GM23248 (cell line): ENCODE measurements around the gene SLC35C1. TPM values are rescaled to one million over a fixed set of nuclear protein-coding genes. Genes with fewer than 3 reads are reported as not detected.

Experiments used
- DNase-seq: peaks from one replicate; pipeline ENCODE4 v3.0.0-alpha.2; 2015
- H2AFZ ChIP-seq: fragments of 200-600 bp; sonication (generic); 2 replicates; pipeline ENCODE4 v1.6.1; 2016; ENCODE audit warnings: antibody characterized with exemption
- H3F3A ChIP-seq: fragments of 200-600 bp; sonication (generic); 2 replicates; pipeline ENCODE4 v1.6.1; 2016; ENCODE audit warnings: mild to moderate bottlenecking, antibody characterized with exemption, mixed run types; ENCODE audit not compliant: insufficient read depth
- H3K27ac ChIP-seq: fragments of 200-600 bp; sonication (generic); 2 replicates; pipeline ENCODE4 v1.5.1; 2016; ENCODE audit warnings: mild to moderate bottlenecking
- H3K27me3 ChIP-seq: fragments of 200-600 bp; sonication (generic); replicated peaks from 2 replicates; pipeline ENCODE4 v1.6.1; 2016; ENCODE audit warnings: mild to moderate bottlenecking; ENCODE audit not compliant: insufficient read depth
- H3K36me3 ChIP-seq: fragments of 200-600 bp; sonication (generic); 2 replicates; pipeline ENCODE4 v1.6.1; 2016; ENCODE audit warnings: low read depth, mild to moderate bottlenecking
- H3K4me1 ChIP-seq: fragments of 200-600 bp; sonication (generic); 2 replicates; pipeline ENCODE4 v1.6.1; 2016; ENCODE audit warnings: mild to moderate bottlenecking; ENCODE audit not compliant: insufficient read depth
- H3K4me2 ChIP-seq: fragments of 200-600 bp; sonication (generic); one replicate; pipeline ENCODE4 v1.6.1; 2016; ENCODE audit warnings: mild to moderate bottlenecking; ENCODE audit not compliant: unreplicated experiment
- H3K4me3 ChIP-seq: fragments of 200-600 bp; sonication (generic); 2 replicates; pipeline ENCODE4 v1.5.1; 2016; ENCODE audit warnings: mild to moderate bottlenecking
- H3K79me2 ChIP-seq: fragments of 200-600 bp; sonication (generic); 2 replicates; pipeline ENCODE4 v1.6.1; 2016; ENCODE audit warnings: mild to moderate bottlenecking; ENCODE audit not compliant: insufficient read depth
- H3K9ac ChIP-seq: fragments of 200-600 bp; sonication (generic); 2 replicates; pipeline ENCODE4 v1.6.1; 2016; ENCODE audit warnings: mild to moderate bottlenecking
- H3K9me2 ChIP-seq: fragments of 200-600 bp; sonication (generic); 2 replicates; pipeline ENCODE4 v1.6.1; 2016; ENCODE audit warnings: mixed run types, mild to moderate bottlenecking, moderate library complexity; ENCODE audit not compliant: insufficient read depth
- H3K9me3 ChIP-seq: fragments of 200-600 bp; sonication (generic); one replicate; pipeline ENCODE4 v1.6.1; 2017; ENCODE audit warnings: low read depth
- H4K20me1 ChIP-seq: fragments of 200-600 bp; sonication (generic); 2 replicates; pipeline ENCODE4 v1.6.0; 2016; ENCODE audit not compliant: insufficient read depth
- EZH2 ChIP-seq: fragments of 200-600 bp; sonication (generic); IDR thresholded peaks from 2 replicates; pipeline ENCODE4 v1.6.1; 2018; ENCODE audit warnings: antibody characterized with exemption, mild to moderate bottlenecking; ENCODE audit not compliant: insufficient read depth, poor library complexity, severe bottlenecking
- EZH2phosphoT487 ChIP-seq: fragments of 200-600 bp; sonication (generic); IDR thresholded peaks from 2 replicates; pipeline ENCODE4 v1.6.1; 2018; ENCODE audit warnings: antibody characterized with exemption, moderate library complexity, mild to moderate bottlenecking, low read depth; ENCODE audit not compliant: insufficient read depth
- WGBS, 2 experiments: methylation state at CpG; one replicate each; pipeline ENCODE4 v1.1.6; 2015 to 2017; ENCODE audit warnings: low lambda C conversion rate in 2 of 2, low coverage in 1 of 2; ENCODE audit errors: missing lambda C conversion rate in 2 of 2; 5-methylcytosine and 5-hydroxymethylcytosine counted together
- in situ Hi-C: fragments of 300-500 bp; cut with MboI; formaldehyde crosslinking; loops from 2 replicates; pipeline ENCODE4 v1.15.0; 2020
- polyA plus RNA-seq: library from polyadenylated mRNA; unstranded; fragments of >200 nt; fragmentation: Nextera tagmentation; extraction: Ambion mirVana; gene quantifications from 2 replicates; pipeline ENCODE4 v1.2.1, GENCODE V29; 2016
- total RNA-seq: library from RNA; depleted of rRNA; stranded (reverse); fragments of >200 nt; shearing (Covaris generic); gene quantifications from 2 replicates; pipeline ENCODE4 v1.2.3, GENCODE V29; 2014; rRNA removed

Gene SLC35C1
- total and polyA plus RNA-seq, 2 experiments from 2014 or later, result 12.5 to 17.8 TPM

DNA sequence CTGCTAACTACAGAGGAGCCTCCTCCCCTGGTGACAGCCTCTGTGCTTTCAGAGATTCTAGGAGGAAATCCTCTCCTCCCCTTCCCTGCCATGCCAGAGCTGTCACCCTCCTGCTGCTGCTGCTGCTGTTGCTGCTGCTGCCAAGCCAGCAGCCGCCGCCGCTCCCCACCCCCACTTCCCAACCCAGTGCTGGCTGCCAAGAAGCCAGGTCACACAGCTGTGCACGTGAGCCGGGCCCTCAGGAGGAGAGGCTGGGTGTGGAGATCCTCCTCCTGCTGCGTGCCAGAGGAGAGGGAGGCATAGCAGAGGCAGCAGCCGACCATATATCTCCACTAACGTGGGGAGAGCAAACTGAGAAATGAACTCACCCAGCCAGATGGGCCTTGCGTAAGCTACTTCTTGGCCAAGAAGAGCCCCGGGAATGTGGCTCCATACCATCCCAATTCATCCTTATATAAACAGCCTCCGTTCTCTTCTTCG, 54.8 kb downstream of the SLC35C1 start:
- Histone ChIP-seq H3K36me3 (peaks cover 16% of the 10 kb centered on the region; the same call in 1 of the 2 replicates), H3K9me3 (no peaks in the 10 kb centered on the region), H3F3A (peaks cover 35% of the 10 kb centered on the region), H3K9me2 (no peaks in the 10 kb centered on the region), H3K4me1 (peaks cover 52% of the 10 kb centered on the region), H3K4me2 (peak overlapping the region; percentile 78), H2AFZ (no peak overlapping the region), H4K20me1 (no peaks in the 10 kb centered on the region), H3K4me3 (peak overlapping the region; percentile 34; the same call in 1 of the 2 replicates), H3K27ac (peak overlapping the region; percentile 98), H3K27me3 (no peaks in the 10 kb centered on the region), H3K9ac (peak overlapping the region; percentile 81), H3K79me2 (peaks cover 15% of the 10 kb centered on the region)
- whole genome bisulfite sequencing, 2 experiments, result 1 to 4% methylated on average over 12 of the region's 12 CpGs
- DNase-seq, result peak; percentile 99
- no peak for TF ChIP-seq EZH2phosphoT487
- no peak for TF ChIP-seq EZH2
- in situ Hi-C loops, result no loop called here

DNA sequence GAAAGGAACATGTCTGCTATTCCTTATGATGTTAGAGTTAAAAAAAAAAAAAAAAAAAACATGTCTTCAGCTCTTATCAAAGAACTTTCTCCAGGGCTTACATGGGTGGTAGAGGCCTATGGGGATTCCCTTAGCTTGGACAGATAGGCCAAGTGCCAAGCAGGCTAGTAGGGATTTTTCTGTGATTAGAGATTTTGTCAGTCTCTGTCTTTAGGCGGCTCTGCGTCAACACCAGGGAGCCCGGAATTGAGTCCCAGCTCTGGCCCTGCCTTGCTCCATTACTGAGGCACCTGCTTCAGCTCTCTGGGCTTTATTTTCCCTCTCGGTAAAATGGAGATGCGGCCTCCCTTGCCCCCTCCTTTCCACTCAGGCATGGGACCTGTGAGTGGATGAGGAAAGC, 55.4 kb downstream of the SLC35C1 start:
- in situ Hi-C loops, result no loop called here
- Histone ChIP-seq H3K9me2 (no peaks in the 10 kb centered on the region), H3K4me3 (0 out of 2 replicates have a peak overlapping the region, but pooled peaks have one; percentile 34), H3K9ac (peak overlapping the region; percentile 81), H3F3A (peaks cover 35% of the 10 kb centered on the region), H3K36me3 (peaks cover 16% of the 10 kb centered on the region; the same call in 1 of the 2 replicates), H3K79me2 (peaks cover 8% of the 10 kb centered on the region), H3K4me1 (peaks cover 49% of the 10 kb centered on the region), H4K20me1 (no peaks in the 10 kb centered on the region), H2AFZ (no peak overlapping the region), H3K27ac (peak overlapping the region; percentile 98), H3K27me3 (no peaks in the 10 kb centered on the region), H3K9me3 (no peaks in the 10 kb centered on the region), H3K4me2 (peak overlapping the region; percentile 78)
- 77 to 80% methylated on average over 5 of the region's 5 CpGs for WGBS, 2 experiments
- TF ChIP-seq EZH2phosphoT487 (no peak), EZH2 (no peak)
- DNase-seq, result no peak

DNA sequence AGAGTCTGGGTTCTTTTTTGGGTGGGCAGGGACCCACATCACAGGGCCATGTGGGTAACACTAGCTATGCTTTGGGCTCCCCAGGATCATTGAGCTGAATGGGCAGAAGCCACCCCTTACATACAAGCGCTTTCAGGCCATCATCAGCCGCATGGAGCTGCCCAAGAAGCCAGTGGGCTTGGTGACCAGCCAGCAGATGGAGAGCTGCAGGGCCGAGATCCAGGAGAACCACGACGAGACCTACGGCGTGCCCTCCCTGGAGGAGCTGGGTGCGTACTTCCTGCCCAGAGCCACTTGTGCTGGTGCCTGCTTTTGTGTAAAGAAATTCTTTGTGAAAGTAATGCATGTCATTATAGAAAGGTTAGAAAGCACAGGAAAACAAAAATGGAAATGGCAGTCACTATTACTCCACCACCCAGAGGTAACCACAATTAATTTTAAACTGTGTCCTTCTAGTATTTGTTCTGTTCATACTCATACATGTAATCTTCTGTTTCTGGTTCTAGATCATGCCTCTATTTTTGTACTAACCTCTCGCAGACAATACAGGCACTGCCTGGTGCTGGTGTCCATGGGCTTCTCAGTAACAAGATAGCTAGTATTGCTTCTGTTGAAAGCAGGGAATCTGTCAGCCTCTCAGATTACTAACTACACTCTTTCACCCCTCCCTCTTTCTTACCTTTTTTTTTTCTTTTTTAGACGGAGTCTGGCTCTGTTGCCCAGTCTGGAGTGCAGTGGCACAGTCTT, 56.0 kb downstream of the SLC35C1 start:
- H3K9me3 ChIP-seq, result no peaks in the 10 kb centered on the region
- H3F3A ChIP-seq, result peaks cover 31% of the 10 kb centered on the region
- H3K9ac ChIP-seq, result no peak overlapping the region; the same call in 1 of the 2 replicates
- H3K79me2 ChIP-seq, result 0 out of 2 replicates have a peak, but pooled peaks cover 4% of the 10 kb centered on the region
- 92 to 93% methylated on average over 10 of the region's 10 CpGs for WGBS, 2 experiments
- H3K4me1 ChIP-seq, result peaks cover 43% of the 10 kb centered on the region
- H3K4me2 ChIP-seq, result peak overlapping the region; percentile 78
- no peaks in the 10 kb centered on the region for H3K27me3 ChIP-seq
- H3K9me2 ChIP-seq, result no peaks in the 10 kb centered on the region
- no peak for DNase-seq
- peak overlapping the region; percentile 98 for H3K27ac ChIP-seq
- TF ChIP-seq EZH2, result no peak
- no peak for TF ChIP-seq EZH2phosphoT487
- in situ Hi-C loops, result no loop called here
- H3K36me3 ChIP-seq, result peaks cover 16% of the 10 kb centered on the region; the same call in 1 of the 2 replicates
- H2AFZ ChIP-seq, result no peak overlapping the region
- no peaks in the 10 kb centered on the region for H4K20me1 ChIP-seq
- H3K4me3 ChIP-seq, result no peak overlapping the region

Other genes starting within 250 kb of the SLC35C1 start
- gene CHST1, start 139.5 kb upstream of the SLC35C1 start, total RNA-seq, result not detected in 2 replicates
- 0.06 and 0.18 TPM in 2 replicates for gene CHST1, start 139.5 kb upstream of the SLC35C1 start, polyA plus RNA-seq
- 10.3 and 10.7 TPM in 2 replicates for gene CRY2, start 42.3 kb downstream of the SLC35C1 start, total RNA-seq
- 7.6 and 8.3 TPM in 2 replicates for gene CRY2, start 42.3 kb downstream of the SLC35C1 start, polyA plus RNA-seq
- gene MAPK8IP1, start 80.5 kb downstream of the SLC35C1 start, total RNA-seq, result 8.1 and 9.5 TPM in 2 replicates
- 1.8 and 2.1 TPM in 2 replicates for gene MAPK8IP1, start 80.5 kb downstream of the SLC35C1 start, polyA plus RNA-seq
- not detected in 2 replicates for gene FREY1, start 102.1 kb downstream of the SLC35C1 start, total RNA-seq
- not detected in 2 replicates for gene FREY1, start 102.1 kb downstream of the SLC35C1 start, polyA plus RNA-seq
- gene PEX16, start 112.7 kb downstream of the SLC35C1 start, total RNA-seq, result 16.2 and 23.2 TPM in 2 replicates
- 21.2 and 25.1 TPM in 2 replicates for gene PEX16, start 112.7 kb downstream of the SLC35C1 start, polyA plus RNA-seq
- gene LARGE2, start 117.5 kb downstream of the SLC35C1 start, total RNA-seq, result not detected in 2 replicates
- not detected in 2 replicates for gene LARGE2, start 117.5 kb downstream of the SLC35C1 start, polyA plus RNA-seq